Measurements from ENCODE around the gene PHF20. TPM values are rescaled to one million over a fixed set of nuclear protein-coding genes. Genes with fewer than 3 reads are reported as not detected.
A peak's percentile ranks its signal among the peaks of the same experiment; 100 is the strongest.
"Not testable (repeated sequence)": the region's sequence is repeated elsewhere in the genome, so short reads cannot be mapped to it uniquely, and the experiment has no call there.

Gene PHF20
- total and polyA plus RNA-seq, 2 of the 13 experiments (the other 11 are each of a cell fraction or from before 2014, with no cell fraction given), result 22.8 to 34.1 TPM

- H3K27me3 ChIP-seq (ENCODE audit: control insufficient read depth in 1 of 2, insufficient read depth in 2 of 2, low read length in 2 of 2); CTCF ChIA-PET (ENCODE audit: low intra/inter-chr PET ratio, low total read pairs); in situ Hi-C loops (cut with HindIII; ENCODE audit: extremely low pct_ligation_motif_present, low pct_unique_long_range_greater_than_20kb); intact Hi-C loops (cut with micrococcal nuclease; ENCODE audit: unreplicated experiment); H3K79me2 ChIP-seq (ENCODE audit: insufficient read depth, low read length); H2AFZ ChIP-seq (ENCODE audit: low read length); H3K27ac ChIP-seq (ENCODE audit: extremely low read length, insufficient read depth, low read length); H3K36me3 ChIP-seq (replicated peaks in 1 of 2; ENCODE audit: control insufficient read depth in 1 of 2, insufficient read depth in 2 of 2, low read length in 2 of 2); H3K4me2 ChIP-seq (ENCODE audit: low read depth, low read length); H4K20me1 ChIP-seq (ENCODE audit: insufficient read depth, low read length); ATAC-seq; H3K9me3 ChIP-seq (ENCODE audit: low read length); FAIRE-seq; DNase-seq (ENCODE audit: low spot score); BruUV-seq (replicated peaks); H3K9ac ChIP-seq (ENCODE audit: insufficient read depth, low read depth, low read length); H3K4me3 ChIP-seq (replicated peaks in 1 of 3; ENCODE audit: insufficient read depth in 1 of 3, low read depth in 2 of 3, low read length in 3 of 3): not testable (repeated sequence)
- 31% methylated on average over 2 of the region's 2 CpGs for WGBS (ENCODE audit: low lambda C conversion rate)
- H3K4me1 ChIP-seq (ENCODE audit: insufficient read depth, low read length), result peaks cover 52% of the 10 kb centered on the region
- POLR2A ChIA-PET, result interaction anchor here (16.6 kb wide), 1 partner anchor 22 kb away, joined by 461 read pairs; the partner anchor contains the start of gene RBM39
- peak; percentile 39; the same call in 1 of the 2 replicates for TF ChIP-seq ZNF460 (CRISPR knock-in tag; IDR thresholded peaks at IDR 0.05; ENCODE audit: borderline replicate concordance)
These were observed 6.9 kb upstream of the PHF20 start for GRCh38 chr20:35764936-35765335.

- in situ Hi-C loops (cut with HindIII; ENCODE audit: extremely low pct_ligation_motif_present, low pct_unique_long_range_greater_than_20kb) (no loop called here), intact Hi-C loops (cut with micrococcal nuclease; ENCODE audit: unreplicated experiment) (no loop called here)
- H3K4me2 ChIP-seq (ENCODE audit: low read depth, low read length), result no peak overlapping the region
- CTCF ChIA-PET (ENCODE audit: low intra/inter-chr PET ratio, low total read pairs), result no interaction called here
- POLR2A ChIA-PET, result interaction anchor here (16.6 kb wide), 1 partner anchor 24 kb away, joined by 461 read pairs; the partner anchor contains the start of gene RBM39
- H3K4me1 ChIP-seq (ENCODE audit: insufficient read depth, low read length), result peaks cover 55% of the 10 kb centered on the region
- no peak overlapping the region for H3K4me3 ChIP-seq (replicated peaks in 1 of 3; ENCODE audit: insufficient read depth in 1 of 3, low read depth in 2 of 3, low read length in 3 of 3)
- H4K20me1 ChIP-seq (ENCODE audit: insufficient read depth, low read length), result no peaks in the 10 kb centered on the region
- no peak overlapping the region for H3K27ac ChIP-seq (ENCODE audit: extremely low read length, insufficient read depth, low read length)
- no peak for FAIRE-seq
- no peaks in the 10 kb centered on the region for H3K9me3 ChIP-seq (ENCODE audit: low read length)
- ATAC-seq, result no peak
- no TSS peak for BruUV-seq (replicated peaks)
- DNase-seq (ENCODE audit: low spot score), result no peak
- H3K9ac ChIP-seq (ENCODE audit: insufficient read depth, low read depth, low read length), result no peak overlapping the region
- no peaks in the 10 kb centered on the region for H3K27me3 ChIP-seq (ENCODE audit: control insufficient read depth in 1 of 2, insufficient read depth in 2 of 2, low read length in 2 of 2)
- peak overlapping the region; percentile 2 for H2AFZ ChIP-seq (ENCODE audit: low read length)
- no peaks in the 10 kb centered on the region for H3K36me3 ChIP-seq (replicated peaks in 1 of 2; ENCODE audit: control insufficient read depth in 1 of 2, insufficient read depth in 2 of 2, low read length in 2 of 2)
- no peaks in the 10 kb centered on the region for H3K79me2 ChIP-seq (ENCODE audit: insufficient read depth, low read length)
- WGBS (ENCODE audit: low lambda C conversion rate), result 18% methylated on average over 4 of the region's 4 CpGs
- peak; percentile 5; the same call in 1 of the 2 replicates for TF ChIP-seq ZNF460 (CRISPR knock-in tag; IDR thresholded peaks at IDR 0.05; ENCODE audit: borderline replicate concordance)
- TF ChIP-seq RFX5 (IDR thresholded peaks at IDR 0.05; ENCODE audit: low read depth, low read length), result no peak
- no peak for TF ChIP-seq HDAC1 (CRISPR knock-in tag; IDR thresholded peaks at IDR 0.05)
- no peak for TF ChIP-seq SATB2 (CRISPR knock-in tag; IDR thresholded peaks at IDR 0.05)
- no peak for TF ChIP-seq HNF1A (IDR thresholded peaks at IDR 0.05; ENCODE audit: low read depth)
- TF ChIP-seq HNF1A (CRISPR knock-in tag; IDR thresholded peaks at IDR 0.05; ENCODE audit: borderline replicate concordance), result no peak
- 0 out of 2 replicates have a peak, but pooled peaks have one; percentile 21 for TF ChIP-seq ZBTB33 (CRISPR knock-in tag; IDR thresholded peaks at IDR 0.05)
- no peak for TF ChIP-seq TEAD2 (CRISPR knock-in tag; IDR thresholded peaks at IDR 0.05)
- no peak for TF ChIP-seq ZNF564 (CRISPR knock-in tag; IDR thresholded peaks at IDR 0.05)
- TF ChIP-seq IRF9 (CRISPR knock-in tag; IDR thresholded peaks at IDR 0.05; ENCODE audit: borderline replicate concordance), result no peak
- no peak for TF ChIP-seq GABPB1 (CRISPR knock-in tag; IDR thresholded peaks at IDR 0.05)
These were observed 5.0 kb upstream of the PHF20 start for GRCh38 chr20:35766843-35767242.
